HCT116 (cell line): ENCODE measurements around the gene SRSF3. TPM values are rescaled to one million over a fixed set of nuclear protein-coding genes. Genes with fewer than 3 reads are reported as not detected.

Experiments used
- ATAC-seq: fragments of 200-7000 bp; cut with Tn5 transposase; 2 replicates; pipeline ENCODE4 v1.9.1; 2020; ENCODE audit warnings: mild to moderate bottlenecking, moderate library complexity
- BruUV-seq: library from RNA; stranded (reverse); fragments of 400-500 nt; replicated peaks from 2 replicates; lab custom pipeline; 2021; lab: Mats Ljungman, UMichigan
- CTCF ChIA-PET: fragments of 300-600 bp; sonication (Branson Sonifier 250); formaldehyde crosslinking; loops from one replicate; lab custom pipeline; 2021; ENCODE audit warnings: antibody characterized with exemption; lab: Charles Lee
- POLR2A ChIA-PET: fragments of 300-600, 350-600 bp; sonication (Branson Sonifier 250); formaldehyde crosslinking; loops from one replicate; lab custom pipeline; 2021; ENCODE audit warnings: antibody characterized with exemption; lab: Charles Lee
- RAD21 ChIA-PET, 2 experiments: fragments of 300-600 bp; sonication (Branson Sonifier 250); formaldehyde crosslinking; loops; one replicate each; lab custom pipeline; 2023; ENCODE audit warnings: low total read pairs in 2 of 2; ENCODE audit not compliant: uncharacterized antibody in 2 of 2, unreplicated experiment in 2 of 2, low non-redundant PET in 1 of 2; lab: Charles Lee
- DNase-seq: peaks from one replicate; pipeline ENCODE4 v3.0.0-alpha.2; 2010; ENCODE audit warnings: low read depth, low spot score
- H2AFZ ChIP-seq: fragments of 200-600 bp; shearing (Covaris generic), sonication (generic); 2 replicates; pipeline ENCODE4 v1.6.1; 2017; ENCODE audit warnings: low read depth, mixed run types, mixed read lengths, antibody characterized with exemption, low read length; ENCODE audit not compliant: poor library complexity, severe bottlenecking
- H3K27ac ChIP-seq: 2 replicates; pipeline ENCODE4 v1.5.1; 2012; ENCODE audit warnings: low read depth, low read length
- H3K27me3 ChIP-seq: fragments of 200-600 bp; sonication (generic); 2 replicates; pipeline ENCODE4 v1.6.1; 2016; ENCODE audit warnings: mixed run types, low read length, mixed read lengths; ENCODE audit not compliant: insufficient read depth
- H3K36me3 ChIP-seq, 2 experiments: fragments of 200-500 bp in 1 of 2; fragments of 200-600 bp in 1 of 2; sonication (Bioruptor generic) in 1 of 2; sonication (generic) in 1 of 2; 2 replicates each; pipeline versions ENCODE4 v1.5.1 to v1.6.1; 2014 to 2016; ENCODE audit warnings: low read length in 2 of 2, inconsistent platforms in 1 of 2, mixed read lengths in 1 of 2, mixed run types in 1 of 2; ENCODE audit not compliant: insufficient read depth in 2 of 2, control insufficient read depth in 1 of 2
- H3K4me1 ChIP-seq, 2 experiments: fragments of 200-600 bp in 1 of 2; sonication (generic) in 1 of 2; 2 replicates each; pipeline versions ENCODE4 v1.5.1 to v1.6.1; 2012 to 2017; ENCODE audit warnings: low read length in 2 of 2, inconsistent platforms in 1 of 2, mild to moderate bottlenecking in 1 of 2, mixed read lengths in 1 of 2, mixed run types in 1 of 2, moderate library complexity in 1 of 2; ENCODE audit not compliant: insufficient read depth in 2 of 2, control insufficient read depth in 1 of 2
- H3K4me2 ChIP-seq: fragments of 200-600 bp; sonication (generic); 2 replicates; pipeline ENCODE4 v1.6.1; 2017; ENCODE audit warnings: mixed run types, low read length, mixed read lengths
- H3K4me3 ChIP-seq, 2 experiments: fragments of 200-600 bp in 1 of 2; sonication (generic) in 1 of 2; replicated peaks in 1 of 2; 2 replicates each; pipeline ENCODE4 v1.5.1; 2011 to 2016; ENCODE audit warnings: low read length in 2 of 2, control low read depth in 1 of 2, low read depth in 1 of 2, mild to moderate bottlenecking in 1 of 2, mixed read lengths in 1 of 2, mixed run types in 1 of 2
- H3K79me2 ChIP-seq: fragments of 200-600 bp; sonication (generic); 2 replicates; pipeline ENCODE4 v1.6.1; 2017; ENCODE audit warnings: mild to moderate bottlenecking, mixed run types, low read length, moderate library complexity, mixed read lengths; ENCODE audit not compliant: insufficient read depth
- H3K9ac ChIP-seq: fragments of 200-600 bp; sonication (generic); 2 replicates; pipeline ENCODE4 v1.6.1; 2016; ENCODE audit warnings: low read length, mixed read lengths
- H3K9me2 ChIP-seq: fragments of 200-600 bp; sonication (generic), shearing (Covaris generic); 2 replicates; pipeline ENCODE4 v1.6.1; 2017; ENCODE audit warnings: mixed run types, mild to moderate bottlenecking, moderate library complexity; ENCODE audit not compliant: insufficient read depth
- H3K9me3 ChIP-seq, 2 experiments: fragments of 200-500 bp in 1 of 2; fragments of 200-600 bp in 1 of 2; sonication (Bioruptor generic) in 1 of 2; sonication (generic) in 1 of 2; 2 replicates each; pipeline ENCODE4 v1.6.1; 2014 to 2017; ENCODE audit warnings: low read length in 2 of 2, mixed read lengths in 2 of 2, inconsistent platforms in 1 of 2, low read depth in 1 of 2, mild to moderate bottlenecking in 1 of 2, mixed run types in 1 of 2, moderate library complexity in 1 of 2; ENCODE audit not compliant: control insufficient read depth in 1 of 2, insufficient read depth in 1 of 2
- H4K20me1 ChIP-seq: fragments of 200-600 bp; sonication (generic), shearing (Covaris generic); 2 replicates; pipeline ENCODE4 v1.6.1; 2017; ENCODE audit warnings: mixed run types, mild to moderate bottlenecking, moderate library complexity; ENCODE audit not compliant: insufficient read depth
- EZH2phosphoT487 ChIP-seq: fragments of 200-600 bp; IDR thresholded peaks from 2 replicates; pipeline ENCODE4 v1.6.1; 2018; ENCODE audit warnings: antibody characterized with exemption, borderline replicate concordance
- MAX ChIP-seq: IDR thresholded peaks from 2 replicates; pipeline ENCODE4 v1.6.1; 2012
- POLR2AphosphoS5 ChIP-seq: IDR thresholded peaks from 2 replicates; pipeline ENCODE4 v1.6.1; 2011; ENCODE audit warnings: mild to moderate bottlenecking, low read depth, low read length, moderate library complexity
- REST ChIP-seq: IDR thresholded peaks from 2 replicates; pipeline ENCODE4 v1.6.1; 2012; ENCODE audit warnings: low read depth
- YY1 ChIP-seq: IDR thresholded peaks from 2 replicates; pipeline ENCODE4 v1.6.1; 2011; ENCODE audit warnings: low read length, low read depth, moderate library complexity, mild to moderate bottlenecking; ENCODE audit not compliant: insufficient replicate concordance; ENCODE audit errors: extremely low read depth
- ZFX ChIP-seq: fragments of 450-650 bp; IDR thresholded peaks from 2 replicates; pipeline ENCODE4 v1.6.1; 2017
- ZNF274 ChIP-seq: fragments of 200-500 bp; sonication (Bioruptor generic); IDR thresholded peaks from 2 replicates; pipeline ENCODE4 v1.6.1; 2014; ENCODE audit warnings: mild to moderate bottlenecking, low read depth, low read length, inconsistent platforms
- intact Hi-C: fragments of 100-400 bp; cut with micrococcal nuclease; formaldehyde crosslinking; loops from 2 replicates; pipeline ENCODE4 v1.10.0; 2022
- total RNA-seq: library from RNA; stranded (reverse); gene quantifications from one replicate; pipeline ENCODE4 v1.2.1, GENCODE V29; 2021; ENCODE audit not compliant: unreplicated experiment

SRSF3 gene
- total RNA-seq, 1 experiment from 2014 or later: 362 TPM

GRCh38 chr6:36636283-36636682 lies 42.1 kb downstream of the SRSF3 start (continued):
- TF ChIP-seq YY1 (no peak), REST (no peak), MAX (no peak), ZNF274 (no peak)
- TF ChIP-seq, all 23 proteins: peak for 0

- ChIA-PET POLR2A (no interaction called here), RAD21 (no interaction called here), CTCF (no interaction called here)
- Histone ChIP-seq H4K20me1 (no peaks in the 10 kb centered on the region), H3K79me2 (no peaks in the 10 kb centered on the region), H3K36me3 (no peaks in the 10 kb centered on the region), H3K27me3 (no peaks in the 10 kb centered on the region), H3K9me2 (no peaks in the 10 kb centered on the region), H3K9me3 (no peaks in the 10 kb centered on the region), H3K9ac (no peak overlapping the region), H3K27ac (no peak overlapping the region), H2AFZ (no peak overlapping the region), H3K4me2 (no peak overlapping the region), H3K4me1 (peaks cover 4 to 10% of the 10 kb centered on the region in 2 experiments; a peak in 2 of 4 replicates), H3K4me3 (no peak overlapping the region)
- no peak for ATAC-seq
- BruUV-seq: no TSS peak
- TF ChIP-seq ZFX (no peak), EZH2phosphoT487 (no peak), POLR2AphosphoS5 (no peak)
- intact Hi-C loops: no loop called here
- DNase-seq: no peak
These were observed 42.7 kb downstream of the SRSF3 start for GRCh38 chr6:36636687-36637418.
